ENCODE data around the gene TMEM125.
A peak's percentile ranks its signal among the peaks of the same experiment; 100 is the strongest.

Gene TMEM125

DNA sequence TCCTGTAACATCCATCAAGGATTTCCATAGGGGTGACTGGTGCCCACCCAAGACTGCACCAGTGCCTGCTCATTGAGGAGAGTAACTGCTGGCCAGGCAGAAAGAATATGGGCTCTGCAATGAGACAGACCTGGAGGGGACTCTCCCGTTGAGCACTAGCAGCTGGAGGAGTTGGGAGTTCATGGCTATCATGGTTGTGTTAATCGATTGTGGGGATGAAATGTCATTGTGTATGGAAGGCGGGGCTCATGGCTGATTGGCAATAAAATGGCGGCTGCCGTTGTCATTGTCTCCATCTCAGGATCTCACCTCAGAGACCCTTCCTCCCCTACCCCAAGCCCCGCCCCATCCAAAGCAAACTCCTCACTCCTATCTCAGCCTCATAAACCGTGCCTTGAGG is 3.9 kb downstream of the TMEM125 start:
- no peak overlapping the region for H3K27ac ChIP-seq (ENCODE audit: low read depth, low read length)
- no peak overlapping the region for H2AFZ ChIP-seq (ENCODE audit: low read depth, low read length, severe bottlenecking)
- H3K4me3 ChIP-seq (ENCODE audit: insufficient read depth, low read length, poor library complexity, severe bottlenecking): no peak overlapping the region
- no peaks in the 10 kb centered on the region for H3K27me3 ChIP-seq (ENCODE audit: low read length)
- H3K9me3 ChIP-seq (ENCODE audit: insufficient read depth, low read length): no peaks in the 10 kb centered on the region
- no peaks in the 10 kb centered on the region for H3K79me2 ChIP-seq (ENCODE audit: insufficient read depth, low read length)
- no peaks in the 10 kb centered on the region for H3K36me3 ChIP-seq (ENCODE audit: low read length)
- no peaks in the 10 kb centered on the region for H4K20me1 ChIP-seq (ENCODE audit: low read depth, low read length)
- no peak overlapping the region for H3K9ac ChIP-seq (ENCODE audit: low read length)
- no peak overlapping the region for H3K4me2 ChIP-seq (ENCODE audit: low read depth, low read length, poor library complexity, severe bottlenecking)
- TF ChIP-seq, protein P1, sequence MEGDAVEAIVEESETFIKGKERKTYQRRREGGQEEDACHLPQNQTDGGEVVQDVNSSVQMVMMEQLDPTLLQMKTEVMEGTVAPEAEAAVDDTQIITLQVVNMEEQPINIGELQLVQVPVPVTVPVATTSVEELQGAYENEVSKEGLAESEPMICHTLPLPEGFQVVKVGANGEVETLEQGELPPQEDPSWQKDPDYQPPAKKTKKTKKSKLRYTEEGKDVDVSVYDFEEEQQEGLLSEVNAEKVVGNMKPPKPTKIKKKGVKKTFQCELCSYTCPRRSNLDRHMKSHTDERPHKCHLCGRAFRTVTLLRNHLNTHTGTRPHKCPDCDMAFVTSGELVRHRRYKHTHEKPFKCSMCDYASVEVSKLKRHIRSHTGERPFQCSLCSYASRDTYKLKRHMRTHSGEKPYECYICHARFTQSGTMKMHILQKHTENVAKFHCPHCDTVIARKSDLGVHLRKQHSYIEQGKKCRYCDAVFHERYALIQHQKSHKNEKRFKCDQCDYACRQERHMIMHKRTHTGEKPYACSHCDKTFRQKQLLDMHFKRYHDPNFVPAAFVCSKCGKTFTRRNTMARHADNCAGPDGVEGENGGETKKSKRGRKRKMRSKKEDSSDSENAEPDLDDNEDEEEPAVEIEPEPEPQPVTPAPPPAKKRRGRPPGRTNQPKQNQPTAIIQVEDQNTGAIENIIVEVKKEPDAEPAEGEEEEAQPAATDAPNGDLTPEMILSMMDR (IDR thresholded peaks at IDR 0.05; ENCODE audit: insufficient read depth, low read length, poor library complexity, severe bottlenecking): no peak
- no peak for TF ChIP-seq EZH2phosphoT487 (conservative IDR thresholded peaks at IDR 0.05; ENCODE audit: low read length)
- no peaks in the 10 kb centered on the region for H3F3A ChIP-seq (ENCODE audit: insufficient read depth)
- H3K9me2 ChIP-seq (replicated peaks; ENCODE audit: insufficient read depth, low read length): no peaks in the 10 kb centered on the region

DNA sequence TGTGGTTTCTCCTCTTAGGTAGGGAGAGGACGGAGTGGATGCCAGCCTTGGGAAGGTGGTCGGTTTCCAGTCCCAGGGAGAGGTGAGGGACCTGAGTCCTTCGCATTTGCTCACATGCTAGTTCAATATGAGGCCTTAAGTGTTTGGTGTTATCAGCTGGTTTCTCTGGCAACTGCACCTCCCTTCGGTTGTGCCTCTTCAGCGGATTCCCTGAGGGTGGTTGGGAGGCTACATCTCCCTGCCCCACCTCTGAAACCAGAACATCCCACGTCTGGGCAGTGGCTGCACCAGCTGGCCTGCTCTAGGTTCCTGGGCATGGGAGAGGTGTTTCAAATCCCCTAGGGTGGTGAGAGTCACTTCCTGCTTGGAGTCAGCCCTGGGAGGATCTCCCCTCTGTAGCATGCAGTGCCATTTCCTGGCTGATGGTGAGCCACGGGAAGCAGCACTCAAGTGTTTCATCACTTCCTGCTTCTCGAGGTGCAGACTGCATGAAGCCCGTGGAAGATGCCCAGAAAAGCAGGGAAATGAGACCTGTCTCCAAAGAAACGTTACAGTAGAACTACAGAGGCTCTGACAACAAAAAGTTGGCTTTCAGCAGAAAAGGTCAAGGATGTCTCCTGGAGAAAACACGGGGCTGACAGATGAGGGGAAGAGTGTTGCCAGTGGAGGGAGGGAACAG is 4.5 kb downstream of the TMEM125 start:
- H3K9ac ChIP-seq (ENCODE audit: low read length): no peak overlapping the region
- no peaks in the 10 kb centered on the region for H3K36me3 ChIP-seq (ENCODE audit: low read length)
- H3K9me2 ChIP-seq (replicated peaks; ENCODE audit: insufficient read depth, low read length): no peaks in the 10 kb centered on the region
- no peaks in the 10 kb centered on the region for H3F3A ChIP-seq (ENCODE audit: insufficient read depth)
- no peaks in the 10 kb centered on the region for H3K79me2 ChIP-seq (ENCODE audit: insufficient read depth, low read length)
- TF ChIP-seq EZH2phosphoT487 (conservative IDR thresholded peaks at IDR 0.05; ENCODE audit: low read length): no peak
- TF ChIP-seq, protein P1 (IDR thresholded peaks at IDR 0.05; ENCODE audit: insufficient read depth, low read length, poor library complexity, severe bottlenecking): no peak
- no peaks in the 10 kb centered on the region for H3K27me3 ChIP-seq (ENCODE audit: low read length)
- H2AFZ ChIP-seq (ENCODE audit: low read depth, low read length, severe bottlenecking): peak overlapping the region; percentile 38
- no peak overlapping the region for H3K4me2 ChIP-seq (ENCODE audit: low read depth, low read length, poor library complexity, severe bottlenecking)
- no peaks in the 10 kb centered on the region for H3K9me3 ChIP-seq (ENCODE audit: insufficient read depth, low read length)
- no peak overlapping the region for H3K4me3 ChIP-seq (ENCODE audit: insufficient read depth, low read length, poor library complexity, severe bottlenecking)
- no peaks in the 10 kb centered on the region for H4K20me1 ChIP-seq (ENCODE audit: low read depth, low read length)
- H3K27ac ChIP-seq (ENCODE audit: low read depth, low read length): no peak overlapping the region

DNA sequence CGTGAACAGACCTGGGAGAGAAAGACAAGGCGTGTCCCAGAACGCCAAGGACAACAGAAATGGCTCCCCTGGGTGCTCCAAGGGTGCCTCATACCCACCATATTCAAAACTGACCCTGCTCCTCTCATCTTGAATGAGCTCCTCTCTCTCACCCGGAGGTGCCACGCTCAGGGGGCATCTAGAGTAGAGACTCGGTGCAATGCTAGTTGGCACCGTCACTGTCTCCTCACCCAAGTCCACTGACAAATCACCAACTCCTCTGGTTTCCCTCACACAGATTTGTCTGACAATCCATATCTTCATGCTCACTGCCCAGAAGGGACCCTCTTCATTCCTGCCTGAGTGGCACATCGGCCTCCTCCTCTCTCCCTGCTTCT is 5.0 kb downstream of the TMEM125 start:
- Histone ChIP-seq H3K4me2 (ENCODE audit: low read depth, low read length, poor library complexity, severe bottlenecking) (no peak overlapping the region), H3K9ac (ENCODE audit: low read length) (no peak overlapping the region), H3K27me3 (ENCODE audit: low read length) (no peaks in the 10 kb centered on the region), H4K20me1 (ENCODE audit: low read depth, low read length) (no peaks in the 10 kb centered on the region), H3K9me3 (ENCODE audit: insufficient read depth, low read length) (no peaks in the 10 kb centered on the region), H3F3A (ENCODE audit: insufficient read depth) (no peaks in the 10 kb centered on the region), H2AFZ (ENCODE audit: low read depth, low read length, severe bottlenecking) (peak overlapping the region; percentile 38), H3K27ac (ENCODE audit: low read depth, low read length) (no peak overlapping the region), H3K79me2 (ENCODE audit: insufficient read depth, low read length) (no peaks in the 10 kb centered on the region), H3K9me2 (replicated peaks; ENCODE audit: insufficient read depth, low read length) (no peaks in the 10 kb centered on the region), H3K4me3 (ENCODE audit: insufficient read depth, low read length, poor library complexity, severe bottlenecking) (no peak overlapping the region), H3K36me3 (ENCODE audit: low read length) (no peaks in the 10 kb centered on the region)
- TF ChIP-seq, protein P1 (IDR thresholded peaks at IDR 0.05; ENCODE audit: insufficient read depth, low read length, poor library complexity, severe bottlenecking): no peak
- TF ChIP-seq EZH2phosphoT487 (conservative IDR thresholded peaks at IDR 0.05; ENCODE audit: low read length): no peak

Data from SU-DHL-6 (cell line).